Esophagus squamous epithelium (tissue), 5 donors: Measurements from ENCODE around the gene PAK2. TPM values are rescaled to one million over a fixed set of nuclear protein-coding genes. Genes with fewer than 3 reads are reported as not detected.

Experiments
- DNase-seq: peaks from one replicate; lab custom pipeline; 2025; lab: John Stamatoyannopoulos, UW
- H3K27ac ChIP-seq, 4 donors: fragments of 200-600 bp; sonication (generic); one replicate each; pipeline ENCODE4 v1.5.1; 2016 to 2019; ENCODE audit warnings: mild to moderate bottlenecking in 1 of 4
- H3K27me3 ChIP-seq, 4 donors: fragments of 200-600 bp; sonication (generic); 1 replicate in 3 of 4; 2 replicates in 1 of 4; pipeline versions ENCODE4 v1.5.1 to v1.6.0; 2017 to 2021; ENCODE audit warnings: antibody characterized with exemption in 1 of 4
- H3K36me3 ChIP-seq, 3 donors: fragments of 200-600 bp; sonication (generic); one replicate each; pipeline ENCODE4 v1.5.1; 2016 to 2019
- H3K4me1 ChIP-seq, 3 donors: fragments of 200-600 bp; sonication (generic); one replicate each; pipeline ENCODE4 v1.5.1; 2017 to 2019
- H3K4me3 ChIP-seq, 4 donors: fragments of 200-600 bp; sonication (generic); 1 replicate in 3 of 4; 2 replicates in 1 of 4; pipeline ENCODE4 v1.5.1; 2016 to 2019; ENCODE audit warnings: mild to moderate bottlenecking in 2 of 4, moderate library complexity in 1 of 4
- H3K9me3 ChIP-seq, 3 donors: fragments of 200-600 bp; sonication (generic); one replicate each; pipeline ENCODE4 v1.5.1; 2016 to 2019
- POLR2A ChIP-seq, 4 donors: fragments of 450-650 bp; IDR thresholded peaks; one replicate each; pipeline ENCODE4 v1.6.1; 2017; ENCODE audit warnings: antibody characterized with exemption in 4 of 4, mild to moderate bottlenecking in 4 of 4, moderate library complexity in 3 of 4
- WGBS, 2 donors: methylation state at CpG; one replicate each; pipeline ENCODE4 v1.1.5; 2018; 5-methylcytosine and 5-hydroxymethylcytosine counted together
- intact Hi-C: fragments of 100-400 bp; cut with DNase I; formaldehyde crosslinking; loops from one replicate; pipeline ENCODE4 v1.15.0; 2022
- total RNA-seq, 4 donors: library from RNA; depleted of rRNA; stranded (reverse); fragments of >200 nt; gene quantifications; one replicate each; pipeline ENCODE4 v1.1.0, GENCODE V29; 2016
- TF ChIP-seq, protein P1 (sequence below), 6 experiments: fragments of 450-650 bp in 4 of 6; fragments of 200-600 bp in 2 of 6; sonication (generic) in 2 of 6; IDR thresholded peaks; one replicate each; pipeline ENCODE4 v1.5.1; 2016 to 2019; ENCODE audit warnings: antibody characterized with exemption in 6 of 6, mild to moderate bottlenecking in 4 of 6, moderate library complexity in 4 of 6
- donor health status: DM: yes; HTN: yes; CAD: no.

PAK2 gene
- total RNA-seq, 4 donors from 2014 or later = 24.6 to 42.9 (median 38.8) TPM

- Histone ChIP-seq H3K27ac (no peak overlapping the region), H3K4me1 (no peaks in the 10 kb centered on the region), H3K4me3 (no peak overlapping the region), H3K9me3 (peaks cover 0 to 22% (median 18%) of the 10 kb centered on the region in 3 donors), H3K36me3 (peaks cover 0 to 43% (median 0%) of the 10 kb centered on the region in 3 donors), H3K27me3 (no peaks in the 10 kb centered on the region)
- 82 to 83% methylated on average over 9 of the region's 9 CpGs for WGBS, 2 donors
- no peak for TF ChIP-seq POLR2A (IDR thresholded peaks at IDR 0.05)
- TF ChIP-seq, protein P1, sequence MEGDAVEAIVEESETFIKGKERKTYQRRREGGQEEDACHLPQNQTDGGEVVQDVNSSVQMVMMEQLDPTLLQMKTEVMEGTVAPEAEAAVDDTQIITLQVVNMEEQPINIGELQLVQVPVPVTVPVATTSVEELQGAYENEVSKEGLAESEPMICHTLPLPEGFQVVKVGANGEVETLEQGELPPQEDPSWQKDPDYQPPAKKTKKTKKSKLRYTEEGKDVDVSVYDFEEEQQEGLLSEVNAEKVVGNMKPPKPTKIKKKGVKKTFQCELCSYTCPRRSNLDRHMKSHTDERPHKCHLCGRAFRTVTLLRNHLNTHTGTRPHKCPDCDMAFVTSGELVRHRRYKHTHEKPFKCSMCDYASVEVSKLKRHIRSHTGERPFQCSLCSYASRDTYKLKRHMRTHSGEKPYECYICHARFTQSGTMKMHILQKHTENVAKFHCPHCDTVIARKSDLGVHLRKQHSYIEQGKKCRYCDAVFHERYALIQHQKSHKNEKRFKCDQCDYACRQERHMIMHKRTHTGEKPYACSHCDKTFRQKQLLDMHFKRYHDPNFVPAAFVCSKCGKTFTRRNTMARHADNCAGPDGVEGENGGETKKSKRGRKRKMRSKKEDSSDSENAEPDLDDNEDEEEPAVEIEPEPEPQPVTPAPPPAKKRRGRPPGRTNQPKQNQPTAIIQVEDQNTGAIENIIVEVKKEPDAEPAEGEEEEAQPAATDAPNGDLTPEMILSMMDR (IDR thresholded peaks at IDR 0.05) = no peak
- intact Hi-C loops = no loop called here
- no peak for DNase-seq
These were observed 18.5 kb downstream of the PAK2 start for GRCh38 chr3:196757876-196758739.

DNA sequence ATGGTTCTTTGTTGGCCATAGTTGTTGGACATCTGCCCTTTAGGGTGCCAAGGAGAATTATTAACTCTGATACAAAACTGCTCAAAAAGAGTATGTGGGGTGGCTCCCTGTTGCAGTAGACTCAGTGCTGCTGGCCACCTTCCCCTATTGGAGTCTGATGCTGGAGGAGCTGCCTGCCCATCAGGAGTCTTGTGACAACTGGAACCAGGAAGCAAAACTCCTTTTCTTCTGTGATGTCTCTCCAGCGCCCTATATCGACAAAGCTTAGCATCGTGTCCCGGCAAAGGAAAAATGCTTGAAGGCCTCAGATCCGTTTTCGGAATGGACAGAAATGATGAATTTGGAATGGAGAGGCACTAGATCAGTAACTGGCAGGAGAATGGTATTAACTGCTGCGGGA is 23.5 kb downstream of the PAK2 start:
- Histone ChIP-seq H3K4me1 (no peaks in the 10 kb centered on the region), H3K9me3 (no peaks in the 10 kb centered on the region), H3K27ac (no peak overlapping the region), H3K4me3 (no peak overlapping the region), H3K27me3 (no peaks in the 10 kb centered on the region), H3K36me3 (peaks cover 0 to 20% (median 0%) of the 10 kb centered on the region in 3 donors)
- WGBS, 2 donors = 94 to 97% methylated on average over 4 to 7 of the region's 7 CpGs
- intact Hi-C loops = no loop called here
- no peak for DNase-seq
- TF ChIP-seq, protein P1 (IDR thresholded peaks at IDR 0.05) = no peak
- TF ChIP-seq POLR2A (IDR thresholded peaks at IDR 0.05) = no peak

DNA sequence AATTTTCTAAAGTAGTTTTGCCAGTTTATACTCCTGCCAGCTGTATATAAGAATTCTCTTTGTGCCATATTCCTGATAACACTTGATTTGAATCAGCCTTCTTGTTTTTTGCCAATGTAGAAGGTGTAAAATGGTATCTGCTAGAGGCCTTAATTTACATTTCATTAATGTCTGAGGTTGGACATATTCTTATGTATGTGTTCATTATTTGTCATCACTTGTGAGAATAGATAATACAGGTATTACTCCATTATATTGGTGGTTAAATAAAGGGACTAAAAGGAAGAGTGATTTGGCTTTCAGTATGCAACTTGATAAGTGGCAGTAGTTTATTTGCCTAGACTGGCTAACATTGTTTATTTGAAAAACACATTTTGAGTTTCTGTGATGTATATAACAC is 25.8 kb downstream of the PAK2 start:
- Histone ChIP-seq H3K4me1 (peaks cover 0 to 7% (median 0%) of the 10 kb centered on the region in 3 donors), H3K27ac (no peak overlapping the region), H3K36me3 (peaks cover 0 to 25% (median 0%) of the 10 kb centered on the region in 3 donors), H3K27me3 (no peaks in the 10 kb centered on the region), H3K9me3 (no peaks in the 10 kb centered on the region), H3K4me3 (no peak overlapping the region)
- DNase-seq = no peak
- TF ChIP-seq, protein P1 (IDR thresholded peaks at IDR 0.05) = no peak
- no peak for TF ChIP-seq POLR2A (IDR thresholded peaks at IDR 0.05)
- intact Hi-C loops = no loop called here

- TF ChIP-seq, protein P1 (IDR thresholded peaks at IDR 0.05) = no peak
- no peak for TF ChIP-seq POLR2A (IDR thresholded peaks at IDR 0.05)
- H3K4me1 ChIP-seq = peaks cover 0 to 42% (median 5%) of the 10 kb centered on the region in 3 donors
- H3K9me3 ChIP-seq = no peaks in the 10 kb centered on the region
- H3K27ac ChIP-seq = no peak overlapping the region
- H3K4me3 ChIP-seq = no peak overlapping the region
- DNase-seq = no peak
- intact Hi-C loops = no loop called here
- peaks cover 0 to 20% (median 0%) of the 10 kb centered on the region in 3 donors for H3K36me3 ChIP-seq
- WGBS, 2 donors = 96 to 100% methylated on average over 1 of the region's 1 CpG
- no peaks in the 10 kb centered on the region for H3K27me3 ChIP-seq
These were observed 31.4 kb downstream of the PAK2 start for GRCh38 chr3:196771067-196771466.

- Histone ChIP-seq H3K4me3 (no peak overlapping the region), H3K27ac (no peak overlapping the region), H3K27me3 (no peaks in the 10 kb centered on the region), H3K4me1 (peaks cover 0 to 42% (median 5%) of the 10 kb centered on the region in 3 donors), H3K9me3 (no peaks in the 10 kb centered on the region), H3K36me3 (peaks cover 0 to 16% (median 0%) of the 10 kb centered on the region in 3 donors)
- DNase-seq = no peak
- WGBS, 2 donors = 74 to 90% methylated on average over 4 of the region's 4 CpGs
- intact Hi-C loops = no loop called here
- TF ChIP-seq, protein P1 (IDR thresholded peaks at IDR 0.05) = no peak
These were observed 32.4 kb downstream of the PAK2 start for GRCh38 chr3:196772102-196772501.
